Camera-type eye (tissue), 1 donor: ENCODE data around the gene PSD. TPM values are rescaled to one million over a fixed set of nuclear protein-coding genes. Genes with fewer than 3 reads are reported as not detected.

Source experiments
- total RNA-seq: library from RNA; depleted of rRNA; stranded (reverse); fragments of >200 nt; gene quantifications from one replicate; pipeline ENCODE4 v1.2.3, GENCODE V29; 2014

PSD gene
- total RNA-seq: 49.2 TPM

DNA sequence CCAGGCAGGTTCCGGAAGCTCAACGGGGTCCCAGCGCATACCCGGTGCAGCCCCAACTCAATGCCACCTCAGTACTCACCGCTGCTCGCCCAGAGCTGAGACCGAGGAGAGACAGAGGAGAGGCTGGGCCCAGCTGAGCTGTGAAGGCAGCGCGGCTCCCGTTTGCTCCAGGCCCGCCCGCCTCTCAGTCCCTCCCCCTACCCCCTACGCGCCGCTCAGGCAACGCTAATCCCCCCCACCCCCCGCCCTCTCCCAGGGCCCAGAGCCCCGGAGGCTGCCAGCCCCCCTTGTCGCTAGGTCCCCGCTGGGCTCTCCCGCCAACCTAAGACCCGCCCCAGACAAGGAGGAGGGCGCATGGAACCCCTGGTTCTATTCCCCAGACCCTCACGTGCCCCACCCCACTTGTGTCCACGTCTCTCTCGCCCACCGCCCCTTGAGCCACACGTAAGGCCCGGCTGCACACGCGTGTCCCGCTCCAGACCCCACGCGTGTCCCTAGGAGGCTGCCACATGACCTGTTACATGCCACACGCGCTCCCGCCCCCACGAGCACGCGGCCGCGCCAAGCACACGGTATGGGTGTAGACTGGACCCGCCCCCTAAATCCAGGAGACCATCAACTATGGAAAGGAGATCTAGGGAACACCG is at the start of gene PSD:
Gene PSD (minus strand): TSS at position 164 of the 647 bp plus-strand sequence. CDS start 1,747 bp downstream, outside the sequence.

DNA sequence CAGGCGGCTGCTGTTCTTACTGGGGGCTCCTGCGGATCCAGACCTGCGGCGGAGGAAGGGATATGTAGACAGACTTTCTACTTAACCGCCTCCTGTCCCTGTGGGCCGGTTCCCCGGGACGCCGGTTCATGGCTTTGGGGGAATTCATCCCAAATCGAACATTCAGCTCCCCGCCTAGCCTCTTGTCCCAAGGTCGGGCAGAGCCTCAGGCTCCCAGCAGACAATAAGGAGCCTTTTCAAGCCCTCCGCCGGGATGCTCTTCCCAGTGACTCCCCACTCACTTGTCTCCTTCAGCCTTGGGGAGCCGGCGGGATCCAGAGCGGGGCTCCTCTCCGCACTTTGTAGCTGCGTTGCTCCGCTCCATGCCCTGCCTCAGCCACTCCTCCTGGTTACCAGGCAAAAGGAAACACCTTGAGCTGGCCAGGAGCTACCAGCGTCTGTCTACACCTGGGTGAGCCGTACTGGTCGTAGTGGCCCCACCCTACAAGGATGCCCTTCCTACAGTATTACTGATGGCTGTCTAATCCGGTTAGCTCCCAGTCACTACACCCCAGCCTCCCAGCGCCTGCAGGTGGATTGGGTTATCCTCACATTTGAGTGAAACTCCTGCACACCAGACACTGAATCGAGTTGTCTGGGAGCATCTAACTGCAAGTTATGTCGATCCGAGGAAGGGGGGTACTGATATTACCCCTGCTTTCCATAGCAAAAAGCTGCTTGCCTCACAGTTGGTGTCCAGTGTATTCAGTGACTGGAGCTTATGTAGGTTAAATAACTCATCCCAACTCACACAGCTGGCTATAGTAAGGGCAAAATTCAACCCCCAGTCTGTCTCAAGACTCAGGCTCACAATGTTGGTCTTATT is 32.8 kb upstream of the PSD start, which contains the start of gene C10orf95:
Gene C10orf95 (minus strand): TSS at position 439 of the 865 bp plus-strand sequence. CDS start 450 bp downstream, outside the sequence.

DNA sequence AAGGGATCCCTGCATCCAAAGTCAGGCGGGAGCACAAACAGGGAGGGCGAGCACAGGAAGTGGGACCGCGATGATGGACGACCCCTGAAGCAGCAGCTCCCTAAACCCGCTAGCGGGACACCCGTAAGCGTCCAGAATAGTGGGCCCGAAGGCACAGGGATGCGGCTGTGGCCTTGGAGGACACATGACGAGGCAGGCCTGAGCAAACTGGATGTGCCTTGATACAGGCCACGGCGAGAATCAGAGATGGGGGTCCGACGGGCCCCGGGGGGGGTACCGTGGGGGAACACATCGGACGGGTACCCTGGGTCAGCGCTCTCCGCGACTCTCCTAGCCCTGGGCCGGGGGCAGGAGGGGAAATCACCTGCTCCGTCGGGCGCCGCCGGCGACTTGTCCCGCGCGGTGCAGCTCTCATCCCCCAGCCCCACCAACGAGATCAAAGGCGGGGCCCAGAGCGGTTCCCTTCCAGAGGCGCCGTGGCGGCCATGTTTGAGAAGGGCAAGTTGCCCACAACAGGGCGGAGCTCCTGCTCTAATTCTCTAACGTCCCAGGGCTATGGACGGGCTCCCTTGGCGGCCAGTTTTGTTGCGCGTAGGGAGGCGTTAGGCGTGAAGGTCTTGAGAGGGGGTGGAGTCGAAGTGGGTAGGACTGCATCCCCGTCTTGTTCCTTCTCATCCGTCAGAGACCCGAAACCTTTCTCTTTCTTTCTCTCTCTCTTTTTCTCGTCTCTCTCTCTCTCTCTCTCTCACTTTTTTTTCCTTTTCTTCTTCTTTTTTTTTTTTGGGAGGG is 13.8 kb upstream of the PSD start, which contains the start of gene CUEDC2:
Gene CUEDC2 (minus strand): TSS at position 413 of the 789 bp plus-strand sequence. CDS start 7,386 bp downstream, outside the sequence.

DNA sequence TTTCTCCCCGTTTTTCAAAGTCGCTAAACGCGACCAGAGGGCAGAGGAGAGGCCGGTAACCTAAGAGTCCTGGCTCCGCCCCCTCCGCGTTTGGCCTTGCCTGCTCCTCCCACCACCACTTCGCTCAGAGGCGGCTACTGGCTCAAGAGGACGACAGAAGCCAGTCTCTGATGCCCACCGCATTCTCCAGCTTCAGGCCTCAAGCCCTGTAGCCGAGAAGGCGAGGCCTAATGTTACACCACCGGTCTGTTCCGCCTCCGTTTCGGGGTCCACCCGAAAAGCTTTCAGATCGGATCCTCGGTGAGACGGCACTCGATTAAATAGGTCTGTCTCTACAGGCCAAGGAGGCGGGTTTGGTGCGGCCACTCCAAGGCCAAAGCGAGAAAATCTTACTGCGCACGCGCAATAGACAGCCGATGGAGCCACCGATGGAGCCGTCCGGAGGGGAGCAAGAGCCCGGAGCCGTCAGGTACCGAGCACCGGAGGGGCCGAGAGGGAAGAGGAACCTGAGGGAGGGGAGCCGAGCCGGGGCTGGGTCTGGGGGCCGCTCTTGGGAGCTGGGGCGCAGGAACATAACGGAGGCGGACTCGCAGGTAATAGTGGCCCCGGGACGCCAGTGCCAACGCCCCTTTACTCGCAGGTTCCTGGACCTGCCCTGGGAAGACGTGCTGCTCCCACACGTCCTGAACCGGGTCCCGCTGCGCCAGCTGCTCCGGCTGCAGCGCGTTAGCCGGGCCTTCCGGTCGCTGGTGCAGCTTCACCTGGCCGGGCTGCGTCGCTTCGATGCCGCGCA is 2.3 kb upstream of the PSD start, which contains the start of gene FBXL15:
Gene FBXL15 (plus strand): TSS at position 123 of the 793 bp plus-strand sequence. CDS start 294 bp downstream, at position 417.

DNA sequence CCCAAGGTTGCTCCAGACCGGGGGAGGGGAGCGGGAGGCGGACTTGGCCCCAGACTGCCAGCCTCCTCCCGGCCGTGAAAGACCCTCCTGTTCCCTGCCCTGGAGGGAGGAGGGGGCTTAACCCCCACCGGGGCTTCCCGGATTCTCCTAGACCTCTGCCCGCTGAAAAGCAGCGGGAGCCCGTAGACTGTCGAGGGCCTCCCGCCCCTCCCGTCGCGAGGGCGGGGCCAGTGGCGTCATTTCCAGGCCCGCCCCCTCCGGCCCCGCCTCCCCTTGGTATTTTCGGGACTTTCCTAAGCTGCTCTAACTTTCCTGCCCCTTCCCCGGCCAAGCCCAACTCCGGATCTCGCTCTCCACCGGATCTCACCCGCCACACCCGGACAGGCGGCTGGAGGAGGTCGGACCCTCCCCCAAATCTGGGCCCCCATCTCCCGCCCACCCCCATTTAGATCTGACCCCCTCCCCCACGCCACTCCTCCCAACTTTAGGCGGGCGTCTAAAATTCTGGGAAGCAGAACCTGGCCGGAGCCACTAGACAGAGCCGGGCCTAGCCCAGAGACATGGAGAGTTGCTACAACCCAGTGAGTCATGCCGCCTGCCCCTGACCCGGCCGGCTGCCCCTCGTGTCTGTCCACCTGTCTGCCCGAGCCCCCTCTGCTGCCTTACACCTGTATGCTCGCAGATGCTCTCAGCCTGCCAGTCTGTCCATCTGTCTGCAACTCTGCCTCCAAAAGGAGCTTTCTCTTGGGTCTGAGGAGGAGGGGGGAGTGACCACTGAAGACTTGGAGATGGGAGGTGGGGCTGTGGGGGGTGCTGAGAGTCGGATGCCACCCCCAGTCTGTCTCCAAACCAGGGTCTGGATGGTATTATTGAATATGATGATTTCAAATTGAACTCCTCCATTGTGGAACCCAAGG is 22.9 kb downstream of the PSD start, which contains the start of gene NFKB2:
Gene NFKB2 (plus strand): TSS at position 306 of the 917 bp plus-strand sequence. CDS start 255 bp downstream, at position 561.

Other genes starting within 250 kb of the PSD start
- 0.66 TPM for gene ELOVL3, start 192.5 kb downstream of the PSD start, total RNA-seq
- 2.1 TPM for gene PITX3, start 177.3 kb downstream of the PSD start, total RNA-seq
- 46.9 TPM for gene GBF1, start 173.3 kb downstream of the PSD start, total RNA-seq
- 16.2 TPM for gene NFKB2, start 23.1 kb downstream of the PSD start, total RNA-seq
- 18.9 TPM for gene FBXL15, start 2.1 kb upstream of the PSD start, total RNA-seq
- 58.9 TPM for gene CUEDC2, start 13.8 kb upstream of the PSD start, total RNA-seq
- gene C10orf95, start 32.8 kb upstream of the PSD start, total RNA-seq: 0.93 TPM
- 99.1 TPM for gene ACTR1A, start 83.9 kb upstream of the PSD start, total RNA-seq
- gene SUFU, start 85.2 kb upstream of the PSD start, total RNA-seq: 11.4 TPM
- 105 TPM for gene TRIM8, start 225.7 kb upstream of the PSD start, total RNA-seq